Right ventricle myocardium inferior (tissue), 1 donor: ENCODE measurements around the gene FKBP8. TPM values are rescaled to one million over a fixed set of nuclear protein-coding genes. Genes with fewer than 3 reads are reported as not detected.
"Not testable (repeated sequence)": the region's sequence is repeated elsewhere in the genome, so short reads cannot be mapped to it uniquely, and the experiment has no call there.

ENCODE experiments used
- ATAC-seq: fragments of 200-7000 bp; cut with Tn5 transposase; one replicate; pipeline ENCODE4 v1.9.1; 2020; ENCODE audit warnings: mild to moderate bottlenecking, moderate library complexity
- DNase-seq: peaks from one replicate; pipeline ENCODE4 v3.0.0; 2021; ENCODE audit errors: missing footprints
- intact Hi-C: fragments of 100-400 bp; cut with DNase I; formaldehyde crosslinking; loops from one replicate; pipeline ENCODE4 v1.11.0; 2022
- total RNA-seq: library from RNA; stranded (reverse); fragmentation: NEBNext Ultra II Directional; extraction: Animal tissue kit (Norgen Biotek cat#: 25700); gene quantifications from one replicate; pipeline ENCODE4 v1.2.1, GENCODE V29; 2021
- donor health status: DM: no; HTN: yes; CAD: no; lungs with severe emphysema.

The FKBP8 gene
- total RNA-seq, 1 donor from 2014 or later: 181 TPM

GRCh38 chr19:18531485-18531884 is 11.9 kb downstream of the FKBP8 start:
- DNase-seq (no peak), ATAC-seq (no peak)
- intact Hi-C loops: no loop called here

- intact Hi-C loops: no loop called here
- ATAC-seq: peak; percentile 43
- DNase-seq: no peak
These were observed 13.6 kb downstream of the FKBP8 start for GRCh38 chr19:18529782-18530181.

GRCh38 chr19:18526316-18526715 is 17.1 kb downstream of the FKBP8 start:
- DNase-seq (no peak), ATAC-seq (no peak)
- intact Hi-C loops: no loop called here

DNA sequence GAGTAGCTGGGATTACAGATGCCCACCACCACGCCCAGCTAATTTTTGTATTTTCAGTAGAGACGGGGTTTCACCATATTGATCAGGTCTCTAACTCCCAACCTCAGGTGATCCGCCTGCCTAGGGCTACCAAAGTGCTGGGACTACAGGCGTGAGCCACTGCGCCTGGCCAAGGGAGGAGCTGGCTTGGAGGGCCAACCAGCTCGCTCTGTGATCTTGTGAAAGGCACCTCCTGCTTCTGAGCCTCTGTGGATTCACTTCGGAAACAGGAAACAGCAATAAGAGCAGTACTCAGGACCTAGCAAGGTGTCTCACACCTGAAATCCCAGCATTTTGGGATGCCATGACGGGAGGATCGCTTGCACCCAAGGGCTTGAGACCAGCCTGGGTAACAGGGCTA is 19.5 kb downstream of the FKBP8 start:
- intact Hi-C loops: loop anchor here (5.0 kb wide), 2 partner anchors 33 to 48 kb away; partner anchors contain the start of genes KXD1 and UBA52
- no peak for ATAC-seq
- DNase-seq: no peak

- DNase-seq, ATAC-seq: not testable (repeated sequence)
- intact Hi-C loops: loop anchor here (5.0 kb wide), 2 partner anchors 34 to 49 kb away; partner anchors contain the start of genes KXD1 and UBA52
These were observed 20.4 kb downstream of the FKBP8 start for GRCh38 chr19:18522862-18523440.

DNA sequence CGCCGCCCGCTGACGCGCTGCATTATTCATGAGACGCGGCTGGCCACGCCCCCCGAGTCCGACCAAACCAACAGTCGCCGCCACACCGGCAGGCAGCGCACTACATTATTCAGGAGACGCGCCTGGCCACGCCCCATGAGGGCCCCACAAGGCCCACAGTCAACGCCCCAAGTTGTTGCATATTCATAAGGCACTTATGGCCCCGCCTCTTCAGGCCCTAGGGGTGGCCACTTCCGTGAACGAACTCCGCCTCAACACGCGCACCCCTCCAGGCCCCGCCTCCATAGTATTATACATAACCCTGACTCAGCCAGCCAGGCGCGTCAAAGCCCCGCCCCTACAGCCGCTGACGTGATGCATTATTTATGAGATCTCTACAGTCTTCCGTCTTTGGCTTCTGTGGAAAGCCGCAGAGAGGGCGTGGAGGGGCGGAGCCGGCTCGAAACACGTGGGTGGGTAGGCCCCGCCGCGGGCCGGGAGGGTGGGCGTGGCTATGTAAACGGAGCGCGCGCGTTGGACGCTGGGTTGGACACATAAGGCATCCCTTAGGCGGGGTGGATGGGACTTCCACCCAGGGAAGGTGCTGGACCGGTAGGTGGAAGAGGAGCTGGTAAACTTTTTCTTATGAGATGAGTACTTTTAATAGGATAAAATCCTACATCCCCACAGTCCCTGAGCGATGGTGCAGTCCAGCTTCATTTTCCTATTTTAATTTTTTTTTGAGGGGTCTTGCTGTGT is 21.1 kb downstream of the FKBP8 start:
- ATAC-seq: peak; percentile 95
- intact Hi-C loops: loop anchor here (5.0 kb wide), 2 partner anchors 35 to 50 kb away; partner anchors contain the start of genes KXD1 and UBA52

DNA sequence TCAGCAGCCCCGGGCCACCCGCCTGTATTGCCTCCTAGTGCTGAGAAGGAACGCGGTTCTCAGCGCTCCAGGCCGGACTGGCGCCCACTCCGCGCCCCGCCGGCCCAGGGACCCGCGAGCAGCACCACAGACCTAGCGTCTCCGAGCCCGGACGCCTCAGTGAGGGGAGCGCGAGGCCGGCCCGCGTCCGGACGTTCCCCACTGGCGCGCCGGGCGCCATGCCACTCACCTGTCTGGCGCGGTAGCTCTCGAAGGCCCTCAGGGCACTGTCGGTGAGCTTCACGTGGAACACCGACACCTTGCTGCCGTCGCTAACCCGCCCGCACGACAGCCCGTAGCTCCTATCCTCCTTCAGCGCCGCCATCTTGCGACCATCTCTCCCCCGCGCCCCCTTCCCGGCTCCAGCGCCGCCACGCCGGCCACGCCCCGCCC is 21.7 kb downstream of the FKBP8 start, which contains the start of gene ELL:
TSS of gene ELL (minus strand) at position 379 of the 432 bp plus-strand sequence. CDS start at position 364, 15 bp downstream.
- ATAC-seq (peak; percentile 8), DNase-seq (peak; percentile 76)
- intact Hi-C loops: loop anchor here (2.0 to 5.0 kb wide), 5 partner anchors 29 to 61 kb away; partner anchors contain the start of genes KXD1 and UBA52

More for the DNA sequence above, 21.1 kb downstream of the FKBP8 start:
- peak; percentile 100 for DNase-seq

GRCh38 chr19:18520848-18521691 is 22.3 kb downstream of the FKBP8 start:
- intact Hi-C loops: loop anchor here (2.0 to 5.0 kb wide), 5 partner anchors 28 to 60 kb away; partner anchors contain the start of genes KXD1 and UBA52
- DNase-seq (peak; percentile 83), ATAC-seq (no peak)

- ATAC-seq (no peak), DNase-seq (peak; percentile 82)
- intact Hi-C loops: loop anchor here (2.0 to 5.0 kb wide), 5 partner anchors 27 to 59 kb away; partner anchors contain the start of genes KXD1 and UBA52
These were observed 23.2 kb downstream of the FKBP8 start for GRCh38 chr19:18519962-18520847.

DNA sequence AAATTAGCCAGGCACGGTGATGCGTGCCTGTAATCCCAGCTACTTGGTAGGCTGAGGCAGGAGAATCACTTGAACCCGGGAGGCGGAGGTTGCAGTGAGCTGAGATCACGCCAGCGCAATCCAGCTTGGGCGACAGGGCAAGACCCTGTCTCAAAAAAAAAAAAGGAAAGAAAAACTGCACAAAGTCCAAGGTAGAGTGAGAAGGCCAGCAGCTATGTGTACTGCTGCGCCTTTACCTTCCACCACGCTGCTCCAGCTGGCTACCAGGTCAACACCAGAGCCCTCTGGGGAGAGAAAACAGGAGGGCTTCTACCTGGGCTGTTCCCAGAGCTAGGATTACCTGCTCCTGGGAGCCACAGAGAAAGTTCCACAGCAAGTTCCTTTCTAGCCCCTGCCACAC is 24.7 kb downstream of the FKBP8 start:
- ATAC-seq: no peak
- DNase-seq: no peak
- intact Hi-C loops: no loop called here

DNA sequence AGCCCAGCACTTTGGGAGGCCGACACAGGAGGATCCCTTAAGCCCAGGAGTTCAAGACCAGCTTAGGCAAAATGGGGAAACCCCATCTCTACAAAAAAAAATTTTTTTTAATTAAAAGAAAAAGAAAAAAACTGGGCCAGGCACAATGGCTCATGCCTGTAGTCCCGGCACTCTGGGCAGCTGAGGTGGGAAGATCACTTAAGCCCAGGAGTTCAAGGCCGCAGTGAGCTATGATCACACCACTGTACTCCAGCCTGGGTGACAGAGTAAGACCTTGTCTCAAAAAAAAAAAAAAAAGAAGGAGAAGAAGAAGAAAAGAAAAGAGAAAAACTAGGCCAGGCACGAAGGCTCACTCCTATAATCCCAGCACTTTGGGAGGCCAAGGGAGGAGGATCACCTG is 25.8 kb downstream of the FKBP8 start:
- intact Hi-C loops: no loop called here
- DNase-seq (no peak), ATAC-seq (no peak)

DNA sequence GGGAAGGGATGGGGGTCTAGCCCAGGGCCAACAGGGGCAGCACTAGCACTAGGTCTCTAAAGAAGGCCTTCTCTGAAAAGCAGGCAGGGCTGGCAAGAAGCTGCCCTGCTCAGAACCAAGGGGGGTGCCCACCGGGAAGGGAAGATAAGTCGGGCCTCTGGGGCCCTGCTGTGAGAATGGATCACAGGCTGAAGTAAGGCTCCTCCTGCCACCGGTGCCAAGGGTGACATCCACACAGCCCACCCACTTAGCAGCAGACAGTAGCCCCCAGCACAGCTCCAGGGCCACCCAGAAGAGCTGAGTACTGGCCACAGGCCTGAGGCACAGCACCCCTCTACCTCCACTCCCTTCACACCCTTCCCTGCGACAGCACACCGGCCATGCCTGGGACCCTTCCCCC is 27.4 kb downstream of the FKBP8 start:
- ATAC-seq (no peak), DNase-seq (peak; percentile 42)
- intact Hi-C loops: no loop called here

- ATAC-seq: peak; percentile 51
- intact Hi-C loops: no loop called here
These were observed 28.3 kb downstream of the FKBP8 start for GRCh38 chr19:18514800-18515682.

DNA sequence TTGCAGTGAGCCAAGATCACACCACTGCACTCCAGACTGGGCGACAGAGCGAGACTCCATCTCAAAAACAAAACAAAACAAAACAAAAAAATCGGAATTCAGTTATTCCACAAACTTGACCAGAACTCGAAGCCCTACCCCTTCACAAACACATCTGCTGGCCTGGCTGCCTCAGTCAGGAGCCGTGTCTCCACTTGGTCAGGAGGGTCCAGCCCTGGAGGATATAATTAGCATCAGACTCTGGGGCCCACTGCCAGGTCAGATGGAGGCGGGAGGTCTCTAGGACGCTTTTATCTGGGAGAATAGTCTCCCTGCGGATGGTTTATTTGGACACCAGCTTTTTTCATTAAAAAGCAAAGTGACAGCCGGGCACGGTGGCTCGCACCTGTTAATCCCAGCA is 29.5 kb downstream of the FKBP8 start:
- DNase-seq (no peak), ATAC-seq (peak; percentile 62)
- intact Hi-C loops: no loop called here

More at GRCh38 chr19:18514800-18515682, 28.3 kb downstream of the FKBP8 start:
- DNase-seq: peak; percentile 87

GRCh38 chr19:18510216-18510615 is 33.2 kb downstream of the FKBP8 start:
- no peak for ATAC-seq
- intact Hi-C loops: no loop called here

GRCh38 chr19:18508585-18508984 is 34.8 kb downstream of the FKBP8 start:
- ATAC-seq: no peak
- intact Hi-C loops: no loop called here

More at GRCh38 chr19:18510216-18510615, 33.2 kb downstream of the FKBP8 start:
- no peak for DNase-seq

More at GRCh38 chr19:18508585-18508984, 34.8 kb downstream of the FKBP8 start:
- no peak for DNase-seq
